ENCODE measurements around the gene CNOT8. TPM values are rescaled to one million over a fixed set of nuclear protein-coding genes. Genes with fewer than 3 reads are reported as not detected.

CNOT8 gene
- total RNA-seq, 2 experiments from 2014 or later: 125 to 133 TPM

GRCh38 chr5:154823605-154824004 is 34.8 kb upstream of the CNOT8 start:
- Mint-ChIP-seq H3K4me3 (no peak overlapping the region), H3K4me1 (ENCODE audit: low read depth) (peaks cover 18% of the 10 kb centered on the region), H3K9me3 (no peaks in the 10 kb centered on the region), H3K27ac (peak overlapping the region; percentile 55), H3K36me3 (ENCODE audit: low read depth) (peaks cover 14% of the 10 kb centered on the region), H3K27me3 (no peaks in the 10 kb centered on the region)
- intact Hi-C loops (cut with DNase I, micrococcal nuclease): no loop called here
- no peak for DNase-seq
- TF ChIP-seq, protein P1, sequence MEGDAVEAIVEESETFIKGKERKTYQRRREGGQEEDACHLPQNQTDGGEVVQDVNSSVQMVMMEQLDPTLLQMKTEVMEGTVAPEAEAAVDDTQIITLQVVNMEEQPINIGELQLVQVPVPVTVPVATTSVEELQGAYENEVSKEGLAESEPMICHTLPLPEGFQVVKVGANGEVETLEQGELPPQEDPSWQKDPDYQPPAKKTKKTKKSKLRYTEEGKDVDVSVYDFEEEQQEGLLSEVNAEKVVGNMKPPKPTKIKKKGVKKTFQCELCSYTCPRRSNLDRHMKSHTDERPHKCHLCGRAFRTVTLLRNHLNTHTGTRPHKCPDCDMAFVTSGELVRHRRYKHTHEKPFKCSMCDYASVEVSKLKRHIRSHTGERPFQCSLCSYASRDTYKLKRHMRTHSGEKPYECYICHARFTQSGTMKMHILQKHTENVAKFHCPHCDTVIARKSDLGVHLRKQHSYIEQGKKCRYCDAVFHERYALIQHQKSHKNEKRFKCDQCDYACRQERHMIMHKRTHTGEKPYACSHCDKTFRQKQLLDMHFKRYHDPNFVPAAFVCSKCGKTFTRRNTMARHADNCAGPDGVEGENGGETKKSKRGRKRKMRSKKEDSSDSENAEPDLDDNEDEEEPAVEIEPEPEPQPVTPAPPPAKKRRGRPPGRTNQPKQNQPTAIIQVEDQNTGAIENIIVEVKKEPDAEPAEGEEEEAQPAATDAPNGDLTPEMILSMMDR (IDR thresholded peaks at IDR 0.05): no peak
- CTCF ChIA-PET: no interaction called here
- no peak for ATAC-seq (ENCODE audit: poor library complexity)
- no peaks in the 10 kb centered on the region for H3K27me3 ChIP-seq (ENCODE audit: control insufficient read depth in 1 of 2, insufficient read depth in 2 of 2, low read length in 2 of 2)
- H3K4me1 ChIP-seq (ENCODE audit: insufficient read depth, low read length): peaks cover 10% of the 10 kb centered on the region
- no peak overlapping the region for H3K27ac ChIP-seq (ENCODE audit: low read depth in 1 of 2, low read length in 2 of 2)
- H3K4me3 ChIP-seq (ENCODE audit: low read length): no peak overlapping the region
- POLR2A ChIA-PET: no interaction called here
- H3K36me3 ChIP-seq (ENCODE audit: insufficient read depth, low read length): peaks cover 14% of the 10 kb centered on the region
- H3K9me3 ChIP-seq (ENCODE audit: control insufficient read depth in 1 of 2, insufficient read depth in 1 of 2, low read length in 2 of 2): no peaks in the 10 kb centered on the region

- DNase-seq: no peak
- peaks cover 10% of the 10 kb centered on the region for H3K36me3 Mint-ChIP-seq (ENCODE audit: low read depth)
- no peak overlapping the region for H3K27ac Mint-ChIP-seq
- intact Hi-C loops (cut with DNase I, micrococcal nuclease): no loop called here
- no peak overlapping the region for H3K4me3 Mint-ChIP-seq
- TF ChIP-seq, protein P1 (IDR thresholded peaks at IDR 0.05): no peak
- Histone ChIP-seq H3K4me3 (ENCODE audit: low read length) (no peak overlapping the region), H3K4me1 (ENCODE audit: insufficient read depth, low read length) (peaks cover 15% of the 10 kb centered on the region), H3K9me3 (ENCODE audit: control insufficient read depth in 1 of 2, insufficient read depth in 1 of 2, low read length in 2 of 2) (no peaks in the 10 kb centered on the region), H3K27me3 (ENCODE audit: control insufficient read depth in 1 of 2, insufficient read depth in 2 of 2, low read length in 2 of 2) (no peaks in the 10 kb centered on the region), H3K36me3 (ENCODE audit: insufficient read depth, low read length) (peaks cover 14% of the 10 kb centered on the region), H3K27ac (ENCODE audit: low read depth in 1 of 2, low read length in 2 of 2) (no peak overlapping the region)
- ChIA-PET POLR2A (no interaction called here), CTCF (no interaction called here)
- H3K9me3 Mint-ChIP-seq: no peaks in the 10 kb centered on the region
- peaks cover 21% of the 10 kb centered on the region for H3K4me1 Mint-ChIP-seq (ENCODE audit: low read depth)
- ATAC-seq (ENCODE audit: poor library complexity): no peak
- no peaks in the 10 kb centered on the region for H3K27me3 Mint-ChIP-seq
Measured at GRCh38 chr5:154824070-154824469, 34.4 kb upstream of the CNOT8 start.

GRCh38 chr5:154829181-154829588 is 29.2 kb upstream of the CNOT8 start:
- Histone ChIP-seq H3K27ac (ENCODE audit: low read depth in 1 of 2, low read length in 2 of 2) (peak overlapping the region; percentile 63 to 82), H3K27me3 (ENCODE audit: control insufficient read depth in 1 of 2, insufficient read depth in 2 of 2, low read length in 2 of 2) (no peaks in the 10 kb centered on the region), H3K9me3 (ENCODE audit: control insufficient read depth in 1 of 2, insufficient read depth in 1 of 2, low read length in 2 of 2) (no peaks in the 10 kb centered on the region), H3K36me3 (ENCODE audit: insufficient read depth, low read length) (peaks cover 4% of the 10 kb centered on the region), H3K4me1 (ENCODE audit: insufficient read depth, low read length) (peaks cover 37% of the 10 kb centered on the region), H3K4me3 (ENCODE audit: low read length) (no peak overlapping the region)
- ChIA-PET CTCF (interaction anchor here (0.8 kb wide), 1 partner anchor 16 kb away, joined by 3 read pairs; no protein-coding TSS in a partner anchor), POLR2A (interaction anchor here (0.8 to 2.5 kb wide), 5 partner anchors 28 to 71 kb away, joined by 3 to 16 read pairs (median 4); partner anchors contain the start of gene CNOT8)
- ATAC-seq (ENCODE audit: poor library complexity): no peak
- no peaks in the 10 kb centered on the region for H3K36me3 Mint-ChIP-seq (ENCODE audit: low read depth)
- TF ChIP-seq, protein P1 (IDR thresholded peaks at IDR 0.05): no peak
- no peak for DNase-seq
- no peaks in the 10 kb centered on the region for H3K27me3 Mint-ChIP-seq
- H3K9me3 Mint-ChIP-seq: no peaks in the 10 kb centered on the region
- peak overlapping the region; percentile 48 for H3K4me3 Mint-ChIP-seq
- peak overlapping the region; percentile 93 for H3K27ac Mint-ChIP-seq
- intact Hi-C loops (cut with DNase I, micrococcal nuclease): no loop called here
- H3K4me1 Mint-ChIP-seq (ENCODE audit: low read depth): peaks cover 51% of the 10 kb centered on the region

Data from CD4-positive, alpha-beta T cell (primary cell).